ENCODE results near the gene CDC5L. TPM values are rescaled to one million over a fixed set of nuclear protein-coding genes. Genes with fewer than 3 reads are reported as not detected.

Gene CDC5L
- total RNA-seq, 2 donors from 2014 or later = 28.9 to 30.5 TPM

DNA sequence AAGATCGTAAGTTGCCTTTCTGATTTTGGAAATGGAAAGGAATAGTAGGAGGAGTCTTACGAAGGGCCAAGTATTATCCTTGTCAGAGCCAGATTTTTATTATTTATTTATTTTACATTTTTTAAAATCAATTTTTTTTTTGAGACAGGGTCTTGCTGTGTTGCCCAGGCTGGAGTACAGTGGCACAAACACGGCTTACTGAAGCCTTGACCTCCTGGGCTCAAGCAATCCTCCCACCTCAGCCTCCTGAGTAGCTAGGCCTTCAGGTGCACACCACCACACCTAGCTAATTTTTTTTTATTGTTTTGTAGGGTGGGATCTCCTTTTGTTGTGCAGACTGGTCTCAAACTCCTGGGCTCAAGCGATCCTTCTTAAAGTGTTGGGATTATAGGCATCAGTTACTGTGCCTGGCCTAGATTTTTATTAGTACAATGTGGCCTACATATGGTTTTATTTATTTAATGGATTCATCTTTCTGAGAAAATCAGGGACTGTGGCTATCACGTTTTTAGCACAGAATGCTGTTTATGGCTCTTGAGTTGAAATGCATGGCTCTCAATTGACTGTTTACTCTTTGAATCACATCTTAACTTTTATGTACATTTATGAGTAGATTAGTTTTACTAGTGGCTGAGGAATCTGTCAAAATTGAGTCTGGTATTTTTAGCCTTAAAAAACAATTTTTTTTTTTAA lies 16.7 kb downstream of the CDC5L start:
- Mint-ChIP-seq H3K9me3 (peaks cover 3% of the 10 kb centered on the region), H3K27me3 (ENCODE audit: insufficient read depth) (no peaks in the 10 kb centered on the region), H3K36me3 (ENCODE audit: low read depth) (peaks cover 77% of the 10 kb centered on the region), H3K4me3 (no peak overlapping the region), H3K27ac (no peak overlapping the region), H3K4me1 (peaks cover 3% of the 10 kb centered on the region)
- peaks cover 80% of the 10 kb centered on the region for H3K36me3 ChIP-seq (ENCODE audit: control insufficient read depth, insufficient read depth, low read length)
- H3K4me3 ChIP-seq (ENCODE audit: low read length) = no peak overlapping the region
- peaks cover 11% of the 10 kb centered on the region for H3K9me3 ChIP-seq (ENCODE audit: control insufficient read depth, low read length)
- no peak overlapping the region for H3K9ac ChIP-seq (ENCODE audit: extremely low read depth, low read length, poor library complexity, severe bottlenecking)
- WGBS, 2 experiments (ENCODE audit: insufficient coverage in 1 of 2, insufficient read length in 1 of 2) = 96 to 100% methylated on average over 1 to 5 of the region's 5 CpGs
- TF ChIP-seq, protein P1, sequence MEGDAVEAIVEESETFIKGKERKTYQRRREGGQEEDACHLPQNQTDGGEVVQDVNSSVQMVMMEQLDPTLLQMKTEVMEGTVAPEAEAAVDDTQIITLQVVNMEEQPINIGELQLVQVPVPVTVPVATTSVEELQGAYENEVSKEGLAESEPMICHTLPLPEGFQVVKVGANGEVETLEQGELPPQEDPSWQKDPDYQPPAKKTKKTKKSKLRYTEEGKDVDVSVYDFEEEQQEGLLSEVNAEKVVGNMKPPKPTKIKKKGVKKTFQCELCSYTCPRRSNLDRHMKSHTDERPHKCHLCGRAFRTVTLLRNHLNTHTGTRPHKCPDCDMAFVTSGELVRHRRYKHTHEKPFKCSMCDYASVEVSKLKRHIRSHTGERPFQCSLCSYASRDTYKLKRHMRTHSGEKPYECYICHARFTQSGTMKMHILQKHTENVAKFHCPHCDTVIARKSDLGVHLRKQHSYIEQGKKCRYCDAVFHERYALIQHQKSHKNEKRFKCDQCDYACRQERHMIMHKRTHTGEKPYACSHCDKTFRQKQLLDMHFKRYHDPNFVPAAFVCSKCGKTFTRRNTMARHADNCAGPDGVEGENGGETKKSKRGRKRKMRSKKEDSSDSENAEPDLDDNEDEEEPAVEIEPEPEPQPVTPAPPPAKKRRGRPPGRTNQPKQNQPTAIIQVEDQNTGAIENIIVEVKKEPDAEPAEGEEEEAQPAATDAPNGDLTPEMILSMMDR (conservative IDR thresholded peaks at IDR 0.05) = no peak
- DNase-seq = no peak
- H3K27me3 ChIP-seq (ENCODE audit: control insufficient read depth, insufficient read depth, low read length, poor library complexity, severe bottlenecking) = no peaks in the 10 kb centered on the region
- H3K27ac ChIP-seq (ENCODE audit: low read depth, low read length) = no peak overlapping the region
- H3K4me1 ChIP-seq (ENCODE audit: control insufficient read depth, insufficient read depth, low read length) = no peaks in the 10 kb centered on the region

DNA sequence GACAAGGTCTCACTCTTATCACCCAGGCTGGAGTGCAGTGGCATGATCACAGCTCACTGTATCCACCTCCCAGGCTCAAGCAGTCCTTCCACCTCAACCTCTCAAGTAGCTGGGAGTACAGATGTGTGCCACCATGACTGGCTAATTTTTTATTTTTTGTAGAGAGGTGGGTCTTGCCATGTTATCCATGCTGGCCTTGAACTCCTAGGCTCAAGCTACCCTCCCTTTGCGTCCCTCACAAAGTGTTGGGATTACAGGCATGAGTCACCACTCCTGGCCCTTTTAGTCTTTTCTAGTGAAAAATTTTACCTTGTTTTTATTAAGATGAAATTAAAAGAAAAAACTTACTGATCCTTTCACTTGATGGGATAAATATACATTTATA lies 17.2 kb downstream of the CDC5L start:
- no peak for DNase-seq
- peaks cover 82% of the 10 kb centered on the region for H3K36me3 ChIP-seq (ENCODE audit: control insufficient read depth, insufficient read depth, low read length)
- no peak overlapping the region for H3K9ac ChIP-seq (ENCODE audit: extremely low read depth, low read length, poor library complexity, severe bottlenecking)
- peaks cover 79% of the 10 kb centered on the region for H3K36me3 Mint-ChIP-seq (ENCODE audit: low read depth)
- no peak overlapping the region for H3K4me3 Mint-ChIP-seq
- H3K27ac ChIP-seq (ENCODE audit: low read depth, low read length) = no peak overlapping the region
- H3K4me1 ChIP-seq (ENCODE audit: control insufficient read depth, insufficient read depth, low read length) = no peaks in the 10 kb centered on the region
- no peaks in the 10 kb centered on the region for H3K27me3 ChIP-seq (ENCODE audit: control insufficient read depth, insufficient read depth, low read length, poor library complexity, severe bottlenecking)
- H3K9me3 ChIP-seq (ENCODE audit: control insufficient read depth, low read length) = peaks cover 14% of the 10 kb centered on the region
- TF ChIP-seq, protein P1 (conservative IDR thresholded peaks at IDR 0.05) = no peak
- 100% methylated on average over 1 of the region's 1 CpG for WGBS, 2 experiments (ENCODE audit: insufficient coverage in 1 of 2, insufficient read length in 1 of 2)
- peaks cover 3% of the 10 kb centered on the region for H3K9me3 Mint-ChIP-seq
- no peak overlapping the region for H3K27ac Mint-ChIP-seq
- no peaks in the 10 kb centered on the region for H3K27me3 Mint-ChIP-seq (ENCODE audit: insufficient read depth)
- no peak overlapping the region for H3K4me3 ChIP-seq (ENCODE audit: low read length)
- peaks cover 3% of the 10 kb centered on the region for H3K4me1 Mint-ChIP-seq

DNA sequence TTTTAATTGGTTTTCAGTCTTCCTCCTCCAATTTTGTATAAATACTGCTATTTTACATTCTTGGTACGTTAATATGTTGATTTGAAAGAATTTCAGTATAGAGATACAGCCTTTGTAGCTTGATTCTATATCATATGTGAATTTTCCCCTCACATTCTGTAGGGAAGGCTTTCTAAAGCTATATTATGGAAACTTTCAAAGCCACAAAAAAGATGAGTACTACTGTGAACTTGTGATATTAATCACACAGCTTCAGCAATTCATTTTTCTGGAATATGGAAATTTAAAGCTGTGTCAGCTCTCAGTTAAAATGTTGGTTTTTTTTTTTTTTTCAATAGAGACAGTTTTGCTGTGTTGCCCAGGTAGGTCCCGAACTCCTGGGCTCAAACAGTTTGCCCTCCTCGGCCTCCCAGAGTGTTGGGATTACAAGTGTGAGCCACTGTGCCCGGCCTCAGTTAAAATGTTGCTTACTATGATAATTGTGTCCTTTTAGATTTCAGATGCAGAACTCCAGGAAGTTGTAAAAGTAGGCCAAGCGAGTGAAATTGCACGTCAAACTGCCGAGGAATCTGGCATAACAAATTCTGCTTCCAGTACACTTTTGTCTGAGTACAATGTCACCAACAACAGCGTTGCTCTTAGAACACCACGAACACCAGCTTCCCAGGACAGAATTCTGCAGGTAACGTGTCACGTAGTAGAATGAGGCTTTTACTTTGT lies 20.6 kb downstream of the CDC5L start:
- H3K4me3 ChIP-seq (ENCODE audit: low read length) = no peak overlapping the region
- no peaks in the 10 kb centered on the region for H3K4me1 ChIP-seq (ENCODE audit: control insufficient read depth, insufficient read depth, low read length)
- no peak overlapping the region for H3K9ac ChIP-seq (ENCODE audit: extremely low read depth, low read length, poor library complexity, severe bottlenecking)
- H3K27ac Mint-ChIP-seq = peak overlapping the region; percentile 37
- peaks cover 80% of the 10 kb centered on the region for H3K36me3 Mint-ChIP-seq (ENCODE audit: low read depth)
- H3K9me3 Mint-ChIP-seq = peaks cover 3% of the 10 kb centered on the region
- no peak for DNase-seq
- TF ChIP-seq, protein P1 (conservative IDR thresholded peaks at IDR 0.05) = no peak
- peaks cover 88% of the 10 kb centered on the region for H3K36me3 ChIP-seq (ENCODE audit: control insufficient read depth, insufficient read depth, low read length)
- H3K27ac ChIP-seq (ENCODE audit: low read depth, low read length) = no peak overlapping the region
- peaks cover 17% of the 10 kb centered on the region for H3K9me3 ChIP-seq (ENCODE audit: control insufficient read depth, low read length)
- H3K4me3 Mint-ChIP-seq = no peak overlapping the region
- H3K4me1 Mint-ChIP-seq = peaks cover 3% of the 10 kb centered on the region
- H3K27me3 Mint-ChIP-seq (ENCODE audit: insufficient read depth) = no peaks in the 10 kb centered on the region
- no peaks in the 10 kb centered on the region for H3K27me3 ChIP-seq (ENCODE audit: control insufficient read depth, insufficient read depth, low read length, poor library complexity, severe bottlenecking)
- WGBS, 2 experiments (ENCODE audit: insufficient coverage in 1 of 2, insufficient read length in 1 of 2) = 95 to 98% methylated on average over 10 to 11 of the region's 11 CpGs

Data from endodermal cell (in vitro differentiated cells).